Measurements from ENCODE around the gene WNT9A.
A peak's percentile ranks its signal among the peaks of the same experiment; 100 is the strongest.
"Not testable (repeated sequence)": the region's sequence is repeated elsewhere in the genome, so short reads cannot be mapped to it uniquely, and the experiment has no call there.

Gene WNT9A

GRCh38 chr1:227887697-227888403 lies 59.9 kb downstream of the WNT9A start:
- peak in 5 of 51 donors; percentile 20 to 46 (median 33) for DNase-seq

- peak in 1 of 51 donors; percentile 15 for DNase-seq
Measured at GRCh38 chr1:227886993-227887696, 60.6 kb downstream of the WNT9A start.

GRCh38 chr1:227886503-227886961 lies 61.2 kb downstream of the WNT9A start:
- no peak for DNase-seq

GRCh38 chr1:227885648-227886502 lies 61.9 kb downstream of the WNT9A start:
- DNase-seq = no peak

GRCh38 chr1:227885135-227885647 lies 62.5 kb downstream of the WNT9A start:
- DNase-seq = no peak

- DNase-seq = no peak
Measured at GRCh38 chr1:227884370-227885134, 63.2 kb downstream of the WNT9A start.

- DNase-seq = no peak
Measured at GRCh38 chr1:227883641-227884301, 64.0 kb downstream of the WNT9A start.

- DNase-seq = no peak
Measured at GRCh38 chr1:227883073-227883520, 64.6 kb downstream of the WNT9A start.

- no peak for DNase-seq
Measured at GRCh38 chr1:227880342-227880924, 67.3 kb downstream of the WNT9A start.

GRCh38 chr1:227877810-227878209 lies 69.9 kb downstream of the WNT9A start:
- DNase-seq = not testable (repeated sequence)

- DNase-seq = not testable (repeated sequence)
Measured at GRCh38 chr1:227871892-227872291, 75.8 kb downstream of the WNT9A start.

GRCh38 chr1:227870366-227870765 lies 77.4 kb downstream of the WNT9A start:
- DNase-seq = no peak

GRCh38 chr1:227869851-227870305 lies 77.9 kb downstream of the WNT9A start:
- no peak for DNase-seq

- no peak for DNase-seq
Measured at GRCh38 chr1:227869279-227869842, 78.4 kb downstream of the WNT9A start.

Data from hypothalamus (tissue), 51 donors.